Embryonic facial prominence (tissue), 1 donor: ENCODE measurements around the gene COMMD7.

Source experiments
- DNase-seq: peaks from one replicate; pipeline ENCODE4 v3.0.0-alpha.2; 2016; ENCODE audit errors: extremely low spot score

Gene COMMD7

DNA sequence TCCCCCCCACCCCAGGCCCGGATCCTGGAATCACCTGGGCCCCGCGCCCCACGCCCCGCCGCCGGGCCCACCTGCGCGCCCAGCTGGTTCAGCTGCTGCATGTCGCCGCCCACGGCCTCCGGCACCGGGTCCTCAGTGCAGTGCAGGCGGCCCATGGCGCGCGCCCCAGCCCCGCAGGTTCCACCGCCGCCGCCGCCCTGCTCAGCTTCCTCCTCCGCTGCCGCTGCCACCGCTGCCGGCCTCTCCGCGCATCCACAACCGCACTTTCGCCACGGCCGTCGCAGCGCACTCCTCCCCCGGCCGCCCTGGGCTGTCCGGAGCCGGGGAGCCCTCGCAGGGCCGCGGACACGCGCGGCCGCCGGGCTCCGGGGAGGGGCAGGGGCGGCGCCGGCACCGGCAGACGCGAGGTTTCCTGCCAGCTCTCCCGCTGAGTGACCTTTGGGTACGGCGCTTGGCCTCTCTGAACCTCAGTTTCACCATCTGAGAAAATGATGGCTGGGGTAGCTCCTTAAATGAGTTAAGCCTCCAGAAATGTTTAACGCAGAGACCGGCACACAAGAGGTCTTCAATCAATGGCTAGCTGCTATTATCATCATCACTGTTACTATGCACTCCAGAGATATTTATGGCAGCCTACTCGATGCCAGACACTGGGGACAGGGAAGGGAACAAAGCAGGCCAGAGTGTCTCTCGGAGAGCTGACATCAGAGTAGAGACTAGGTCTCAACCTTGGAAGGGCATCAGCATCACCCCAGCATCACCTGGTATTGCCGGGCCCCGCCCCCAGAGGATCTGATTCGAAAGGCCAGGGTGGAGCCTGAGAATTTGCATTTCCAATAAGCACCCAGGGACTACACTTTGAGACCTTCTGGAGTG lies at the start of gene COMMD7:
Gene COMMD7 (minus strand): TSS at position 231 of the 876 bp plus-strand sequence. CDS start 76 bp downstream, at position 155.
- no peak for DNase-seq

DNA sequence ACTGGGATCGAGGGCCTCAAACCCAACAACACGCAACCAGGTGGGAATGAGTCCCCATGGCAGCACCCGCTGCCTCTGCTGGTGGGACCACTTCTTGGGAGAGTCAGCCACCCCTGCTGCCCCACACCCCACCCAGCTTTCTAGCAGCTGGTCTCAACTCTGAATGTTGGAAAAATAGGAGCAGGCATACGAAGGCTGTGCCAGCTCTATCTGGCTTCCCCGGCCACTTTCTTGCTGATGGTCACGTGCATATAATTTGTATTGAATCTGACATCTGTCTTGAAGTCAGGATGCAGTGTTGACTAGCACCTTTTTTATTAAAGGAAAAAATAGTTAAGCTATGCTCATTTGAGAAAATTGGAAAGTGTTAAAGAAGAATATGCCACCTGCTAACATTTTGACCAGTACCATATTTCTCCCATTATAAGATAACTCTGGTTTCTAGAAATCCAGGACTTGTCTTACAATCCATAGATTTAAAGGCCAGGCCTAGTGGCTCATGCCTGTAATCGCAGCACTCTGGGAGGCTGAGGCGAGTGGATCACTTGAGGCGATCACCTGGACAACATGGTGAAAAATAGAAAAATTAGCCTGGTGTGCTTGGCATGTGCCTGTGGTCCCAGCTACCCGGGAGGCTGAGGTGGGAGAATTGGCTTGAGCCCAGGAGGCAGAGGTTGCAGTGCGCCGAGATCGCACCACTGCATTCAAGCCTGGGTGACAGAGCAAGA lies 49.6 kb upstream of the COMMD7 start:
- no peak for DNase-seq

- no peak for DNase-seq
Measured at GRCh38 chr20:32792316-32792715, 49.0 kb upstream of the COMMD7 start.

- DNase-seq = no peak
Measured at GRCh38 chr20:32790751-32791057, 47.4 kb upstream of the COMMD7 start.

DNA sequence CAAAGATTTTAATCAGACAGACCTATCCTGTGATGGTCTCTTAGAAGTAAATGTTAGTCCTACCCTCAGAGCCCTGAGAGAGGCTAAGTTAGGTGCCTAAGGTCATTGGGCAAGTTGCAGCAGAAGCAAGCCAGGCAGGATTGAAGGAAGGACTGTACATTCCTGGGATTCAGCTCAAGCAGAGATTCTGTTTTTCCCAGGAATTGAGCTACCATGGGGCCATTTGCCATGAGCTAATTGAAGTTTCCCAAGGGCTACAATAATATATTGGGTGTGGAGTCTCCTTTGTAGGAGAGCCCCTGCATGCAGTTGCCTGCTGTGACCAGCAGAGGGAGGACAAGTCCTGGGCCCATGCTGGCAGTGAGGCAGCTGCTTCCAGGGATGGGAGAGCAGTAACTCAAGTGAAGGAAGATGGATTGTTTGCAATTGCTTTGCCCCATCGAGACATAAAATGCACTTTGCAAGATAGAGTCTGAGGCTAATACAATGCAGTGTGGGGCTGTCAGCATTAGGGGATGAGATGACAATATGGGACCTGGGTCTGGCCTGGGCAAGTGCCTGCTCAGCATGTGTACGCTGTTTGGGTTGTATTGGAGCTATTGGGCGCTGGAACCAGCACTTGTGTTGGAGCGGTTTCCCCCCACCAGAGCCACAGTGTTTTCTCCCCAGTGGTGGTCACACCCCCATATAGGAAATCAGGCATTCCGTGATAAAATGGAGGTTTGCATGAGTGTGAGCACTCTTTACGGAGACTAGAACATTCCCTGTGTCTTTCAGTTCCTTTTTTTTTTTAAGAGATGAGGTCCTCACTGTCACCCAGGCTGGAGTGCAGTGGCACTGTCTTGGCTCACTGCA lies 46.9 kb upstream of the COMMD7 start:
- DNase-seq = peak; percentile 44

DNA sequence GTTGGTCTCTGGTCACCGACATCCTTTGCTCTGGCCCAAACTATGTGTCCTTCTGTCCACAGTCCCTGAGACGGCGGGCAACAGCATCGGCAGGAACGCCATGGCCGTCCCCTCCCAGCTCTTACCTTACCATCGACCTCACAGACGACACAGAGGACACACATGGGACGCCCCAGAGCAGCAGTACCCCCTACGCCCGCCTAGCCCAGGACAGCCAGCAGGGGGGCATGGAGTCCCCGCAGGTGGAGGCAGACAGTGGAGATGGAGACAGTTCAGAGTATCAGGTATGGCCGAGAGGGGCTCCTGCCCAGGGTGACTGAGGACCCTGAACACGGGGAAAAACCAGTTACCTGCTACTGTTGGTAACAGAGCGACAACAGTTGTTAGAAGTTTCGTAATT lies 43.9 kb upstream of the COMMD7 start:
- DNase-seq = no peak

GRCh38 chr20:32786059-32786760 lies 42.9 kb upstream of the COMMD7 start:
- DNase-seq = no peak

DNA sequence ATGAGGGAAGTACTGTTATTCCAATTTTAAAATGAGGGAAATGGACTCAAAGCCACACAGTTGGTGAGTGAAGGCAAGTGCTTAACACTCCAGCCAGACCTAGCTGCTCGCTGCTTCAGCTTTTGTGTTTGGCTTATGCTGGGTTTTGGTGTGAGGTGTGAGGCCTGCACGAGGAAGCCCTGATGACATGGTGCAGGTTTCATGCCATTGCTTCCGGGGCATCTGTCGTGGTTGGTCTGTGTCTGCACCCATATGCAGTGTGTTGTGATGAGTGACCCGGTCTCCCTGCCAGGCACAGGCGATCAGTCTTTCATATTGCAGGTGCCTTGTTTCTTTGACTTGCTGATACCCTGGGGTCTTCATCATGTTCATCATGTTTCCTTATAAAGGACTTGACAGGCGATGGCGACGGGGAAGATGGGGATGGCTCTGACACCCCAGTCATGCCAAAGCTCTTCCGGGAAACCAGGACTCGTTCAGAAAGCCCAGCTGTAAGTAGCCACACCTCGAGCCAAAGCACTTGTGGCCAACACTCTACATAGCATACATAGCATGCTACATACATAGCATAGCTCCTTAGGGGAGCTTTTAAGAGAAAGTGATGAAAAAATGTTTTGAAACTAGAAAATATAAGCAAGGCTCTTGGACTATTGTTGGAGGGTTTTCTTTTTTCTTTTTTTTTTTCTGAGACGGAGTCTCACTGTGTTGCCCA lies 41.3 kb upstream of the COMMD7 start:
- DNase-seq = no peak

- no peak for DNase-seq
Measured at GRCh38 chr20:32780749-32781655, 37.7 kb upstream of the COMMD7 start.

GRCh38 chr20:32780278-32780677 lies 37.0 kb upstream of the COMMD7 start:
- no peak for DNase-seq

DNA sequence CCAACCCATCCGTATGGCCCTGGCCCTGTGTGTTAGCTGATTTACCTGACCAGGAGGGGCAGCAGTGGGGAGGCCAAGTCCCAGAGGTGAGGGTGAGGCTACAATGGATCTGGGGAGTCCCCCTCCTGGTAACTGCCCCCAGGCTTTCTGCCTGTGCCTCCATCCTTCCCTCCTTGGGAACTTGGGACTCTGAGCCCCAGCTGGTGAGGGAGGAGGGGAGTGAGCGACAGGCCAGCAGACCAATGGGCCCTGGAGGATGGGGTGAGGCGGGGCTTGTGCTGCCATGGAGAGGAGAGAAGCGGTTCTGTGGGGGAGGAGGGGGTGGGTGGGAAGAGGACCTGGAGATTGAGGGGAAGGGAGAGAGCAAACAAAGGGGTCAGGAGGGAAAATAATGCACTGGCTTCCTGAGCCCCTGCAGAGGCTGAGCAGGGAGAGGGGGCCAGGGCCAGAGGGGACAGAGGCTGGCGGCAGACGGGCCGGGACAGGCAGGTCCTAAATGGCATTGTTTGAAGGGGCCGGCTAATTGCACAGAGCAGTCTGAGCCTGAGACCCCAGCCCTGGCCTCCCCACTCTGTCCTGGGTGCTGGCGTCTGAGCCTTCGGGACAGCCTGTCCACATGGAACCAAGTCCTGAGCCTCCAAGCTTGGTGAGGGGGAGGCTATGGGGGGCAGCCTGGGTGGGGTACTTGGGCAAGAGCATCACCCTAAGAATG lies 36.4 kb upstream of the COMMD7 start:
- DNase-seq = no peak

- no peak for DNase-seq
Measured at GRCh38 chr20:32777177-32777956, 34.1 kb upstream of the COMMD7 start.

DNA sequence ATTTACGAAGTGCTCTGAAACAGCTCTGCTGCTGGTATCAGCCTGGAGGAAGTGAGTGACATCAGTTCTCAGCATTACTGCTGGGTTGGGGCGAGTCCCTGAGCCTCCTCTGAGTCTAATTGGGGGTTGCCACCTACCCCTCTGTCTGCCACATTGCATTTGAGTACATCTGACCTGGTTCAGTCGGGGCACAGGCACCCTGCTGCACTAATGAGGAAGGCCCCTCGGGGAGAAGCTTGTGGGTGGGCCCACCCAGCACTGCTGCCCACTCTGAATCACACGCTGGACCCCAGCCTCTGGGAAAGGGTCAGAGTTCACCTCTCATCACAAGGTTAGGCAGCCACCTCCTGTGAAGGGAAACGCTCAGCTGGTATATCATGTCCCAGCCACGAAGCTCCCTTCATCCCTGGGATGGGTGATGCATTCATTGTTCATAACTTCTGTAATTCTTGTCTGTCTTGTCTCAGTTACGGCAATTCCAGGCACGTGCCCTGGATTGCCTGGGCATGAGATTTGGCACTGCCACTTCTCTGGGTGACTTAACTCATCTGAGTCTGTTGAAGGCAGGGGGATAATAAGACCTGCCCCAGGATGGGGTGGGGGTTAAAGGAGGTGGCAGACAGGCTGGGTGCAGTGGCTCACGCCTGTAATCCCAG lies 32.2 kb upstream of the COMMD7 start:
- no peak for DNase-seq

DNA sequence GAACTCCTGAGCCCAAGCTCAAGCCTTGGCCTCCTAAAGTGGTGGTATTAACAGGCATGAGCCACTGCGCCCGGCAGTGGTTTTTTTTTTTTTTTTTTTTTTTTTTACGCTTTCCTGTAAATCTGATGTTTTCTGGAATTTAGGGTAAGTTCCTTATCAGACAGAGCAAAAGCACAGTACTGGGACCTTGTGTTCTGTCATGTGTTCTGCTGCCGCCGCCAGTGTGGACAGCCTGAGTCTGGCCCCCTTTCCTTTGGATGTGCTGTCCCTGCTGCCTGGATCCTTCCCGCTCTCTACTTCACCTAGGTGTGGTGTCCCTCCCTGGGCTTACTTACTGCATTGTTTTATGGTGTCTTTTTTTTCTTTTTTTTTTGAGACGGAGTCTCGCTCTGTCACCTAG lies 30.6 kb upstream of the COMMD7 start:
- no peak for DNase-seq

GRCh38 chr20:32773223-32773622 lies 30.0 kb upstream of the COMMD7 start:
- no peak for DNase-seq

GRCh38 chr20:32772046-32772445 lies 28.8 kb upstream of the COMMD7 start:
- DNase-seq = no peak

DNA sequence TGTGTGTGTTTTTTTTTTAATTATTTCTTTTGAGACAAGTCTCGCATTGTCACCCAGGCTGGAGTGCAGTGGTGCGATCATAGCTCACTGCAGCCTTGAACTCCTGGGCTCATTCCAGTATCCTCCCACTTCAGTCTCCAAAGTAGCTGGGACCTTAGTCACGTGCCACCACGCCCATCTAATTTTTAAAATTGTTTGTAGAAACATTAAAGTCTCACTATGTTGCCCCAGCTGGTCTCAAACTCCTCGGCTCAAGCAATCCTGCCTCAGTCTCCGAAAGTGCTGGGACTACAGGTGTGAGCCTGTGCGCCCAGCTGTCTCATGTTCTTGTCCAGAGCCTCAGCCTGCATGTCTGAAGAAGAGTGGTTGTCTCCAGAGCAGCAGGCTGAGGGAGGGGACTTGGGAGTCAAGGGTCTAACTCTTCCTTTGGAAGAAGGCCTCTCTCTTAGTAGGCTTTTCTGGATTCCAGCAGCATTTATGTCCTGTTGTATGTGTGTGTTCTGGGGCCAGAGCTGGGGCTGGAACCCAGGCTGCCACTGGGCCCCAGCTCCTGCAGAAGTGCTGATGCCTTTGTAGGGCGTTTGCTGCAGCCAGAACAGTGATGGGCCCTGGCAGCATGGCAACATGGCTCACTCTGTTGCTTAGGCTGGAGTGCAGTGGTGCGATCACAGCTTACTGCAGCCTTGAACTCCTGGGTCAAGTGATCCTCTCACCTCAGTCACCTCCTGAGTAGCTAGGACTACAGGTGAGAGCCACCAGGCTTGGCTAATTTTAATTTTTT lies 24.3 kb upstream of the COMMD7 start:
- no peak for DNase-seq
